Type B pancreatic cell (in vitro differentiated cells): ENCODE data around the gene ACSS1. TPM values are rescaled to one million over a fixed set of nuclear protein-coding genes. Genes with fewer than 3 reads are reported as not detected.

ENCODE experiments used
- DNase-seq: peaks from one replicate; pipeline ENCODE4 v3.0.0; 2021; ENCODE audit warnings: mixed read lengths; ENCODE audit not compliant: unreplicated experiment; ENCODE audit errors: extremely low spot score
- H3K27ac Mint-ChIP-seq: 2 replicates; pipeline ENCODE4 v1.8.0; 2021; ENCODE audit warnings: mild to moderate bottlenecking, mixed read lengths
- H3K27me3 Mint-ChIP-seq: 2 replicates; pipeline ENCODE4 v1.8.0; 2021; ENCODE audit warnings: mixed read lengths
- H3K36me3 Mint-ChIP-seq: 2 replicates; pipeline ENCODE4 v1.8.0; 2021; ENCODE audit warnings: mixed read lengths
- H3K4me1 Mint-ChIP-seq: one replicate; pipeline ENCODE4 v1.8.0; 2021; ENCODE audit warnings: mixed read lengths; ENCODE audit not compliant: unreplicated experiment
- H3K4me3 Mint-ChIP-seq: 2 replicates; pipeline ENCODE4 v1.8.0; 2021; ENCODE audit warnings: mild to moderate bottlenecking, mixed read lengths
- H3K9me3 Mint-ChIP-seq: 2 replicates; pipeline ENCODE4 v1.8.0; 2021; ENCODE audit warnings: mixed read lengths
- total RNA-seq: library from RNA; stranded (reverse); gene quantifications from 2 replicates; pipeline ENCODE4 v1.2.1, GENCODE V29; 2021; ENCODE audit warnings: low replicate concordance
- TF ChIP-seq, protein P1 (sequence below): fragments of 200-600 bp; sonication (generic); conservative IDR thresholded peaks from 2 replicates; pipeline ENCODE4 v1.5.0; 2021; ENCODE audit warnings: antibody characterized with exemption, mild to moderate bottlenecking

Gene ACSS1
- total RNA-seq, 1 donor from 2014 or later: 27.5 TPM

DNA sequence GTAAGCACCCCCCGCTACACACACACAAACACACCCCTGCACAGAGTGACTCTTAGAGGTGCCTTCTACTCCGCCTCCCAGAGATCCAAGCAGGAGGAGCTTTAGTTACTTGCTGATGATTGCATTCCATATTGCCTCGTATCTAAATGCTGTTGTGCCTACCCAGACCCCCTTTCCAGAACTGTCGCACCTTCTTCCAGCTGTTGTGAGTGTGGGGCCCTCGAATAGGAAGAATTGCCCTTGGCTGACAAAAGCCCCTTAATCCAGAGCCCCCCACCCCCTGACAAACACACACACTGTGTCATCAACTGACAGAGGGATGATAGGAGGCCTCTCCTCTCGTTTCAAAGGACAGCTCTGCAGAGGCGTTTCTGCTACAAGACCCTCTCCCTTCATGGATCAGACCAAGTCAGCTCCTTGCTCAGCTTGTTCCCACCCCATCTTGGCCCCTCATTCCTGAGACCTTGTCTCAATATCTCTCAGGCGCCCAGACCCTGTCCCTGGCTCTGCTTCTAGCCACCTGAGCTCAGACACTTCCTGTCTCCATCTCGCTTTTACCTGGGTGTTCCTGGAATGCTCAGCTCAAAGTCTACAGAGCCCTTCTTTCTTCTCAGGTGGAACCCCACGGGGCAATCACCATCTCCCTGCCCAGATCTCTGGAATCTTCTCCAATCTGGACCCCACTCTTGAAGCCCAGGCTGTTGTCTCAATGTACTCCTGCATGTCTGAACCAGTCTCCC is 28.0 kb upstream of the ACSS1 start:
- Mint-ChIP-seq H3K27me3 (peaks cover 88% of the 10 kb centered on the region), H3K9me3 (no peaks in the 10 kb centered on the region), H3K36me3 (peaks cover under 1% of the 10 kb centered on the region), H3K4me1 (peaks cover 7% of the 10 kb centered on the region), H3K27ac (no peak overlapping the region), H3K4me3 (no peak overlapping the region)
- TF ChIP-seq, protein P1, sequence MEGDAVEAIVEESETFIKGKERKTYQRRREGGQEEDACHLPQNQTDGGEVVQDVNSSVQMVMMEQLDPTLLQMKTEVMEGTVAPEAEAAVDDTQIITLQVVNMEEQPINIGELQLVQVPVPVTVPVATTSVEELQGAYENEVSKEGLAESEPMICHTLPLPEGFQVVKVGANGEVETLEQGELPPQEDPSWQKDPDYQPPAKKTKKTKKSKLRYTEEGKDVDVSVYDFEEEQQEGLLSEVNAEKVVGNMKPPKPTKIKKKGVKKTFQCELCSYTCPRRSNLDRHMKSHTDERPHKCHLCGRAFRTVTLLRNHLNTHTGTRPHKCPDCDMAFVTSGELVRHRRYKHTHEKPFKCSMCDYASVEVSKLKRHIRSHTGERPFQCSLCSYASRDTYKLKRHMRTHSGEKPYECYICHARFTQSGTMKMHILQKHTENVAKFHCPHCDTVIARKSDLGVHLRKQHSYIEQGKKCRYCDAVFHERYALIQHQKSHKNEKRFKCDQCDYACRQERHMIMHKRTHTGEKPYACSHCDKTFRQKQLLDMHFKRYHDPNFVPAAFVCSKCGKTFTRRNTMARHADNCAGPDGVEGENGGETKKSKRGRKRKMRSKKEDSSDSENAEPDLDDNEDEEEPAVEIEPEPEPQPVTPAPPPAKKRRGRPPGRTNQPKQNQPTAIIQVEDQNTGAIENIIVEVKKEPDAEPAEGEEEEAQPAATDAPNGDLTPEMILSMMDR: no peak
- no peak for DNase-seq

DNA sequence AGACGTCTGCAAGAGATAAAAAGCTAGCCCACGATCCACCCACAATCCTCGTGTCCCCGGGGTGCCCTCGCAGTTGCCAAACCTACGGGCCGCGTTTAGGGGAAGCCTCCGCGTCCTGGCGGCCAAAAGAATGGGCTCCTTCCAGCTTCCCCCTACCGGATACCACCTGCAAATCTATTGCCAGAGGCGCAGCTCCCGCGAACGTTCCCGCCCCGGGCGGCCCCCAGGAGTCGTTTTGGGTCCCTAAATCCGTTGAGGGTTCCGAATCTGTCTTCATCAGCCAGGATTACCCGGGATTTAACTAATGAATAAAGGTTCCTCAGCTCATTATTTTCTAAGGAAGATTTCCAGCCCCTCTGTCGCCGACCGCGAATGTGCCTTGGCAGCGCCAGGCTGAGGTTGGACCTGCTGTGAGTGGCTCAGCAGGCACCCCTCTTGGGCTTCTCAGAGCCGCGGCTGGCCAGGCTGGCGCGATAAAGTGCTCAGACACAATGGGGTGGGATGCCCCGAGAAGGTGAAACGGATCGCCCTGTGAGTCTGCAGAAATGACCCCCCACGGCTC is 26.8 kb upstream of the ACSS1 start:
- no peak for DNase-seq
- peaks cover 92% of the 10 kb centered on the region for H3K27me3 Mint-ChIP-seq
- no peaks in the 10 kb centered on the region for H3K9me3 Mint-ChIP-seq
- H3K4me1 Mint-ChIP-seq: peaks cover 7% of the 10 kb centered on the region
- H3K4me3 Mint-ChIP-seq: no peak overlapping the region
- TF ChIP-seq, protein P1: no peak
- H3K27ac Mint-ChIP-seq: no peak overlapping the region
- peaks cover 4% of the 10 kb centered on the region for H3K36me3 Mint-ChIP-seq

DNA sequence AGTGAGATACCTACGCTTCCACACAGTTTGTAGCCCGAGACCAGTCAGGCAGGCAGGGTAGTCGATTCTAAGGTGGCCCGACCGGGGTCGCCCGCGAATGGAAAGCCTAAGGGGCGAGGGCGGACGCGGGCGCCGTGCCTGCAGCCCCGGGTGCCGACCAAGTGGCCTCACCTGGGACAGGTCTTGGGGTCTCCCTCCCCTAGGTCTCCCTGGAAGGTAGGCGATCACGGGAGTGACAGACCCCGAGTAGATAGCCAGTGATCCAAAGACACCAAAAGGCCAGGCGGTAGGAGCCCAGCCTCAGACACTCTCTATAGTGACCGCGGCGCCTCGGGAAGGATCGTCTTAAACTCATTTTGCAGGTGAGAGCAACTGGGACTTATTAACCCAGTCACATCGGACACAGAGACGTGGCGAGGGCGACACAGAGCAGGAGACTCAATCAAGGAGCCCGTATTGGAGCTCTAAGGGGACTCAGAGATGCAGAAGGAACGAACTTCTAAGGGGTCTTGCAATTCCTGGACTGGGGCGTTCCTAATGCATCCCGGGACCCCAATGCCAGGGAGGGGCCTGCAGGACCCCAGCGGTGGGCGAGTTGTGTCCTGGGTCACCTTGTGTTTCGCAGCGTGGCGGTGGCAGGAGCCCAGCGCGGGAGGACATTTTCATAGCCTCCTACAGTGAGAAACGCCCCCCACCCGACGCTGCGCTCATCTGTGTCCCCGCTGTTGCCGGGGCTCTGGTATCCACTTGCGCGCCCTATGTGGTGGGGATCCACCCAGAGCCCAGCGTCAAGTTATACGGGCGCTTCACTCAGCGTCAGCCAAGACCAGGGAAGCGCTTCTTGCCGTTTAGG is 26.1 kb upstream of the ACSS1 start:
- peak; percentile 69 for DNase-seq
- peak overlapping the region; percentile 52 for H3K4me3 Mint-ChIP-seq
- no peaks in the 10 kb centered on the region for H3K9me3 Mint-ChIP-seq
- no peak overlapping the region for H3K27ac Mint-ChIP-seq
- H3K27me3 Mint-ChIP-seq: peaks cover 92% of the 10 kb centered on the region
- TF ChIP-seq, protein P1: peak; percentile 74
- peaks cover 7% of the 10 kb centered on the region for H3K4me1 Mint-ChIP-seq
- H3K36me3 Mint-ChIP-seq: peaks cover 4% of the 10 kb centered on the region

DNA sequence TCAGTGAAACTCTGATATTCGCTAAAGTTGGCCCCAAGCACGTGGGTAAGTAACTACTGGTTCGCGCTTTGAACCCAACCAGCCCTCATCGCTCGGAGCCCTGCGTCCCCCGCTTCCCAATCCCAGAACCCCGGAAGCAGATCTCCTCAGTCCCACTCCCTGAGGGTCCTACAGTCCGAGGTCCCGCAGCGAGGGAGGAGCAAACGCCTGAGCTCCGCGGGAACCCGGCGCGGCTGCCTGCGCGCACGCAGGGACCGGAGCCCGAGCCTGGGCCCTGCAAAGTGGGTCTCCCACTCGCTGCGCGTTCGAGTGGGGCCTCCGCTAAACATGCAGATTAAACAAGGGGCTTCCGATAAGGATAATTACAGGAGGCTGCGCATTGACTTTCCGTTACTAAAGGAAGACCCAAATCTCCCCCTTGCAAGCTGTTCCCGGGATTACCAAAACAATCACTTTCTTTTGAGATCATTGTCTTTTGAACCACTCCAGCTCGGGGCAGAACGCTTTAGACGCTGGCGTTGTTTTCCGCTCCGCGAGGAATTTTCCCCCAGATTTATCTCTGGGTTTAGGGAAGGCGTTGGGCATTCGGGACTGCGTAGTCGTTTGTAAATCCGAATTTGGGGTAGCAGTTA is 25.3 kb upstream of the ACSS1 start:
- peak overlapping the region; percentile 52 for H3K4me3 Mint-ChIP-seq
- peaks cover 4% of the 10 kb centered on the region for H3K36me3 Mint-ChIP-seq
- TF ChIP-seq, protein P1: no peak
- peaks cover 7% of the 10 kb centered on the region for H3K4me1 Mint-ChIP-seq
- H3K27ac Mint-ChIP-seq: no peak overlapping the region
- H3K27me3 Mint-ChIP-seq: peaks cover 92% of the 10 kb centered on the region
- DNase-seq: peak; percentile 50
- H3K9me3 Mint-ChIP-seq: no peaks in the 10 kb centered on the region

DNA sequence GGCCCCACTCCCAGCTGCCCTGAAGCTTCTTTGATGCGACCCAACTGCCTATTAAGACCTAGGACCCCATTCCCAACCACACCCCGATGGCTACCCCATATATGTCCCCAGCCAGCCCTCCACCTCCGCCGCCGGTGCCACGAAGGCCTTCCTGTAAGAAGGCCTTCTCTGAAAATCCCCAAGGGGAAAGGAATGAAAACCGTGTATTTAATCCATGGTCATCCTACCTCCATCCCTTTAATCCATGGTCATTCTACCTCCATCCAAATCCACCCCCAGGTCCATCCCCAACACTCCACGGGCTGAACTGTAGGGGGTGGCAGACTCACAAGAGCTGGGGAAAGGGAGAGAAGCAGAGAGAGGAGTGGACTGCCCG is 24.5 kb upstream of the ACSS1 start:
- H3K27me3 Mint-ChIP-seq: peaks cover 93% of the 10 kb centered on the region
- TF ChIP-seq, protein P1: no peak
- peak; percentile 58 for DNase-seq
- peak overlapping the region; percentile 28 for H3K4me3 Mint-ChIP-seq
- H3K4me1 Mint-ChIP-seq: peaks cover 7% of the 10 kb centered on the region
- H3K9me3 Mint-ChIP-seq: no peaks in the 10 kb centered on the region
- peaks cover 4% of the 10 kb centered on the region for H3K36me3 Mint-ChIP-seq
- no peak overlapping the region for H3K27ac Mint-ChIP-seq
